HG03378 (cell line): ENCODE results near the gene HP1BP3.
"Not testable (repeated sequence)": the region's sequence is repeated elsewhere in the genome, so short reads cannot be mapped to it uniquely, and the experiment has no call there.

ENCODE experiments used
- ATAC-seq: cut with Tn5 transposase; IDR thresholded peaks from one replicate; pipeline ENCODE4 v1.9.1; 2021; ENCODE audit warnings: mild to moderate bottlenecking, moderate library complexity; ENCODE audit not compliant: unreplicated experiment

Gene HP1BP3, protein sequence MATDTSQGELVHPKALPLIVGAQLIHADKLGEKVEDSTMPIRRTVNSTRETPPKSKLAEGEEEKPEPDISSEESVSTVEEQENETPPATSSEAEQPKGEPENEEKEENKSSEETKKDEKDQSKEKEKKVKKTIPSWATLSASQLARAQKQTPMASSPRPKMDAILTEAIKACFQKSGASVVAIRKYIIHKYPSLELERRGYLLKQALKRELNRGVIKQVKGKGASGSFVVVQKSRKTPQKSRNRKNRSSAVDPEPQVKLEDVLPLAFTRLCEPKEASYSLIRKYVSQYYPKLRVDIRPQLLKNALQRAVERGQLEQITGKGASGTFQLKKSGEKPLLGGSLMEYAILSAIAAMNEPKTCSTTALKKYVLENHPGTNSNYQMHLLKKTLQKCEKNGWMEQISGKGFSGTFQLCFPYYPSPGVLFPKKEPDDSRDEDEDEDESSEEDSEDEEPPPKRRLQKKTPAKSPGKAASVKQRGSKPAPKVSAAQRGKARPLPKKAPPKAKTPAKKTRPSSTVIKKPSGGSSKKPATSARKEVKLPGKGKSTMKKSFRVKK

GRCh38 chr1:20787029-20787839, at the start of gene HP1BP3:
Gene HP1BP3, minus strand, starts transcription at chr1:20787307. Its CDS starts 6,867 bp downstream, at chr1:20780440.
- ATAC-seq, result peak; percentile 23

- ATAC-seq, result no peak
These were observed 49.1 kb upstream of the HP1BP3 start for GRCh38 chr1:20836230-20836629.

- no peak for ATAC-seq
These were observed 47.7 kb upstream of the HP1BP3 start for GRCh38 chr1:20834780-20835179.

GRCh38 chr1:20834192-20834591, 47.1 kb upstream of the HP1BP3 start:
- no peak for ATAC-seq

DNA sequence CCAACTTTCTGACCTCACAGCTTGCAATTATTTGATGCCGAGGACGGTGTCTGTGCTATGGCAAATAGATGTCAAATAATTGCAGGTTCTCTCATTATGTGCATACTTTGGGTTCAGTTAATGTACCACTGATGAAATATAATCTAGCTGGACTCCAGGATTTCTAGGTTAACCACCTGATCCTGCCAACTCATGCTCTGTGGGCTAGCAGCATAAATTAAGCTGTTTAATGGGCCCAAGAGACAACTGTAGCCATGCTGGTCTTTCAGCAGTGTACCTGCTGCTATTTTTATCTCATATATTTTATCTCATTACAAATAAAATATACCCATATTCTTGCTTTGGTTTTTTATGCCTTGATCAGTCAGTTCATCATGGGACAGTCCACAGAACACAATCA, 43.3 kb upstream of the HP1BP3 start:
- ATAC-seq, result no peak

GRCh38 chr1:20829946-20830345, 42.8 kb upstream of the HP1BP3 start:
- ATAC-seq, result no peak

DNA sequence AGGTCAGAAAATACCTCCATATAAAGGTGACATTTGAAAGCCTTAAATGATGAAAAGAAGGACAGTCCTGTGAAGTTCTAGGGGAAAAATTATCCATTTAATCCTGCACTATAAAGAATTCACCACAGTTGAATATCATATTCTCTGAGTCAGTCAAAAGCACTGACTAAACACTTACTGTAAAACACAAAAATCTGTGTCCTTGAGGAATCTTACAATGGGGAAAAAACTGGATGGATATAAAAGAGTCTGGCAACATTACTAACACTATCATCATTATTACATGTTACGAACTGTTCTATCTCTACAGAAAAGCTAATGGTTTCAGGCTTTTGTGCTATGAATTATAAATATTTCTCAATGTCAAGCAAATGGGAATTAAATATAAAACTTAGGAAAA, 42.4 kb upstream of the HP1BP3 start:
- no peak for ATAC-seq

DNA sequence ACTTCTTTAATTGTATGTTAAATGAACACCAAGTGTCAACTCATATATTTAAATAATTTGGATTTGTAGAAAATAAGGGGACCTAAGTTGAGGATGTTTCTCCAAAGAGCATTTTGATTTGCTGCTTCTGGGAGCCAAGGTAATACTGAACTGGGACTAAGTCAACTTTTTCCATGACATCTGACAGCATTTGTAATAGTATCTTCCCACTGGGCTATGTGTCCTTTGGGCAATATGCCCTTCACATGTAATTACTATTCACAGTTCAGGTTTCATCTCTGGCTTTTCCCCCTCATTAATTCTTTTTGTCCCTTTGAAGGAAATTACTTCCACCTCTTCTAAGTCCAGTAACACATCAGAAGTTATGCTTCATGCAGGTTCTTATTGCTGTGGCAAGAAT, 36.7 kb upstream of the HP1BP3 start:
- no peak for ATAC-seq

- no peak for ATAC-seq
These were observed 34.4 kb upstream of the HP1BP3 start for GRCh38 chr1:20821466-20821865.

GRCh38 chr1:20819818-20820217, 32.7 kb upstream of the HP1BP3 start:
- no peak for ATAC-seq

DNA sequence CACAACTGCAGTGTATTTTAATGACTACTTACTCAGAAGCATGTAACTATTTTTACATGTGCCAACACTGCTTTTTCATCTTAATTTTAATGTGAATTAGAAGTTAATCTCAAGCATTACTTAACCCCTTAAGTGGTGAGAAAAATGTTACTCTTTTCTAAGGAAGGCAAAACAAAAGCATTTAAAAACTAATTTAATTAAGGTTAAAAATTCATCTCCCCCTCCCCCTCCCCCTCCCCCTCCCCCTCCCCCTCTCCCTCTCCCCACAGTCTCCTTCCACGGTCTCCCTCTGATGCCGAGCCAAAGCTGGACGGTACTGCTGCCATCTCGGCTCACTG, 27.4 kb upstream of the HP1BP3 start:
- ATAC-seq, result no peak

GRCh38 chr1:20811916-20812315, 24.8 kb upstream of the HP1BP3 start:
- no peak for ATAC-seq

- no peak for ATAC-seq
These were observed 6.1 kb upstream of the HP1BP3 start for GRCh38 chr1:20793236-20793635.

DNA sequence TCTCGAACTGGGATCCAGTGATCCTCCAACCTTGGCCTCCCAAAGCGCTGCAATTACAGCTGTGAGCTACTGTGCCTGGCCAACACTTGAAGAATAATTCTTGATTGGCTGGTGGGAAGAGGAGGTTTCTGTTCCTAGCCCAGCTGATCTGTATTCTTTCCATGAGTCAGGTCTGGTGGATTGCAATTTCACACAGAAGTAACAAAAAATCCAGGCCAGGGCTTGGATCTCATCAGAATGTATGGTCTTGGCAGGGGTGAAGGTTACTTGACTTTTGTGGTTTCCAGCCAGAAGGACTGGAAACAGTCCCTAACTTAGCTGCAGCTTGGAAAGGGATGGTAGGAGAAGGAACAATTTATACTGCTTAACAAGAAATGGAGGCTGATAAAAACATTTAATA, 5.1 kb upstream of the HP1BP3 start:
- ATAC-seq, result no peak

- ATAC-seq, result no peak
These were observed 3.7 kb upstream of the HP1BP3 start for GRCh38 chr1:20790785-20791184.

DNA sequence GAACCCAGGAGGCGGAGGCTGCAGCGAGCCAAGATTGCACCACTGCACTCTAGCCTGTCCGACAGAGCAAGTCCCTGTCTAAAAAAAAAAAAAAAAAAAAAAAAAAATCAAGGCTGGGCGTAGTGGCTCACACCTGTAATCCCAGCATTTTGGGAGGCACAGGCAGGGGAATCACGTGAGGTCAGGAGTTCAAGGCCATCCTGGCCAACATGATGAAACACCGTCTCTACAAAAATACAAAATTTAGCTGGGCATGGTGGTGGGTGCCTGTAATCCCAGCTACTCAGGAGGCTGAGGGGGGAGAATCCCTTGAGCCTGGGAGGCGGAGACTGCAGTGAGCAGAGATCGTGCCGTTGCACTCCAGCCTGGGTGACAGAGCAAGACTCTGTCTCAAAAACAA, 2.5 kb upstream of the HP1BP3 start:
- ATAC-seq, result not testable (repeated sequence)

DNA sequence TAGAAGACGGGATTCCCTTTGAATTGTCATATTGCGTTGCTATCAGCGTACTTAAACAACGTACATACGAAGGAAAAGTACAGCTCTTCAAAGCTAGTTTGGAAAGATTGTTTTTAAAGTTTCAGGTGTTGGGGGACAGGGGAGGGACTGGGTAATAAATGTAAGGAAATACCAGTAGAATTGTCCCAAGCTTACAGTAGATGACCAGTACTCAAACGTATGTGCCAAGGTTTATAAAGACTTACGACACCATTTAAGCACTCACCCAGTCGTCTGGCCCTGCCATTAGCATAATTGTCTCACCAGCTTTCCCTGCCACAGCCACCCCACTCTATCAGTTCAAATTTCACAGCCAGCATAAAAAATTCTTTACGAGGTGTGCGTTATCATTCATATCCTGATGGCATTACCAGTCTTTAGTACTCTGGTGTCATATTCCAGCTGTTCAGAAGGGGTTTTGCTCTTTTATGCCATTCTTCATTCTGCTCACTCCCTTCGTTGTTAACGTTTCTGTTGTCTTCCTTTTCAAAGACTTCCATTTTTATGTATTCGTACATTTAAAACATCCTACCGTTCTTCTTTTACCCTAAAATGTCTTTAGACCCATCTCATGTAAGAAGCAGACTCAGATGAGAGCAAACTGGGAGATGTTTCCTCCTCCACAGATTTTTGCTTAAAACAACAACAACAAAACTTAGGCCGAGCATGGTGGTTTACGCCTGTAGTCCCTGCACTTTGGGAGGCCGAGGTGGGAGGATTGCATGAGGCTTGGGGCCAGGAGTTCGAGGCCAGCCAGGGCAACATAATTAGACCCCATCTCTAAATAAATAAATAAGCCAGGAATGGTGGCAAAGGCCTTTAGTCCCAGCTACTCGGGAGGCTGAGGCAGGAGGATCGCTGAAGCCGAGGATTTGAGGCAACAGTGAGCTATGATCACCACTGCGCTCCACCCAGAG, 1.0 kb upstream of the HP1BP3 start:
- ATAC-seq, result no peak

DNA sequence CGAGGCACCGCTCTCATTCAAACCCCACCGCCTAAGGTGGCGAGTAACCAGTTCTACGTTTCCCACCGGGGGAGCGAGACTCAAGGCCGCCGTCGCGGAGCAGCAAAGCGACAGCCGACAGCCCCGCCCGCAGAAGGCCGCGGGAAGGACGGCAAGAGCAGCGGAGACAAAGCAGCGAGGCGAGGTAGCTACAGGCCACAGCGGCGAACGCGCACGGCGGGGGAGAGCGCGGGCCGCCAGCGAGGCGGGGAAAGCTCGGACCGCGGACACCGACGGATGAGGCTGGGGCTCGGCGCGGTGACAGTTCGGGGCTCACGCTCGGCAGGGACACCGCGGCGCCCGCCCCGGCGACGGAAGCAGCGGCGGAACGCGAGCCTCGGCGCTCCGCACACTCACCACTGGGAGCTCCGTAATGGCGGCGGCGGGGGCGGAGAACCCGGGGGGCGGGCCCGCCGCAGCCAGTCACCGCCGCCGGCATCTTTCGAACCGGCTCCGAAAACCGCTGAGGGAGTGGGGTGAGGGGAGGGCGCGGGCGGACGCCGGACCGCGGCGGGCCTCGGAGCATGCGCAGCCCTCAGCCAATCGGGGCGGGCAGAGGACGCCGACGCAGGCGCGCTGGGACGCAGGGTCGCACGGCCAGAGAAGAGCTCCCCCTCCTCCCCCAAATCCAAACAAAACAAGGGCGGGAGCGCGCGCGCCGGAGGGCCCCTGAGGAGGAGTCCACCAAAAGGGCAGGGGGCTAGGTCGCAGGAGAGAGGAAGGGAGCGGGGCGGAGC, 666 bp downstream of the HP1BP3 start:
- peak; percentile 53 for ATAC-seq

- peak; percentile 2 for ATAC-seq
These were observed 1.2 kb downstream of the HP1BP3 start for GRCh38 chr1:20785907-20786252.

DNA sequence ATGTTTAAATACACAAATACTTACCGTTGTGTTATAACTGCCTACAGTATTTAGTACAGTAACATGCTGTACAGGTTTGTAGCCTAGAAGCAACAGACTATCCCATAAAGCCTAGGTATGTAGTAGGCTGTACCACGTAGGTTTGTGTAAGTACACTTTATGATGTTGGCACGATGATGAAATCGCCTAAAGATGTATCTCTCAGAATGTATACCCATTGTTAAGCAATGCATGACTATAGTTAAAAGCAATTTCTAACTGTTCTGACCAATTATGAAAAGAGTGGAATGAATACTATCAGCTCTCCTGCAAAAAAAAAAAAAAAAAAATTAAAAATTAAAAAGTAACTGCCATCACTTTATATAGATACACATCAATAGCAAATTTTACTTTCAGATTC, 11.4 kb downstream of the HP1BP3 start:
- ATAC-seq, result no peak
